ENCODE data around the gene GUSB.

DNA sequence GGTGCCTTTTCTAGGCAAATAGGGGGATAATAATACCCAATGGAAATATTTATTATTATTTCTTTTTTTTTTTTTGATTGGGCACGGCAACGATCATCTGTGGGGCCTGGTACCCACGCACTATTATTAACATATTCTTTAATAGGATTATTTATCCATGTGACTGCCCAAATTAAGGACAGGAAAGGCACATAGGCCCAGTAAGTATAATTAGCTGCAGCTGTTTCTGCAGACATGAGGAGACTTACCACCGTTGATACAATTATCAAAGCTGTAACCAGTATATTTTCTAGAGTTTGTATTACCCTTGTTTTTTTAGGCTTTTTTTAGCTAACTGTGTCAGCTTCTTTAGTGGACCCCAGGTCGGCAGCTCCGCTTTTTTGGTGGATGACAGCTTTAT, 25.2 kb upstream of the GUSB start:
- TF ChIP-seq, protein P1, sequence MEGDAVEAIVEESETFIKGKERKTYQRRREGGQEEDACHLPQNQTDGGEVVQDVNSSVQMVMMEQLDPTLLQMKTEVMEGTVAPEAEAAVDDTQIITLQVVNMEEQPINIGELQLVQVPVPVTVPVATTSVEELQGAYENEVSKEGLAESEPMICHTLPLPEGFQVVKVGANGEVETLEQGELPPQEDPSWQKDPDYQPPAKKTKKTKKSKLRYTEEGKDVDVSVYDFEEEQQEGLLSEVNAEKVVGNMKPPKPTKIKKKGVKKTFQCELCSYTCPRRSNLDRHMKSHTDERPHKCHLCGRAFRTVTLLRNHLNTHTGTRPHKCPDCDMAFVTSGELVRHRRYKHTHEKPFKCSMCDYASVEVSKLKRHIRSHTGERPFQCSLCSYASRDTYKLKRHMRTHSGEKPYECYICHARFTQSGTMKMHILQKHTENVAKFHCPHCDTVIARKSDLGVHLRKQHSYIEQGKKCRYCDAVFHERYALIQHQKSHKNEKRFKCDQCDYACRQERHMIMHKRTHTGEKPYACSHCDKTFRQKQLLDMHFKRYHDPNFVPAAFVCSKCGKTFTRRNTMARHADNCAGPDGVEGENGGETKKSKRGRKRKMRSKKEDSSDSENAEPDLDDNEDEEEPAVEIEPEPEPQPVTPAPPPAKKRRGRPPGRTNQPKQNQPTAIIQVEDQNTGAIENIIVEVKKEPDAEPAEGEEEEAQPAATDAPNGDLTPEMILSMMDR (IDR thresholded peaks at IDR 0.05; ENCODE audit: low read length), result no peak
- TF ChIP-seq EZH2 (optimal IDR thresholded peaks at IDR 0.05; ENCODE audit: low read depth, low read length), result no peak
- no peak for TF ChIP-seq EZH2phosphoT487 (IDR thresholded peaks at IDR 0.05; ENCODE audit: low read length)
